Loucy (cell line): ENCODE data around the gene NBDY.
"Not testable (repeated sequence)": the region's sequence is repeated elsewhere in the genome, so short reads cannot be mapped to it uniquely, and the experiment has no call there.

ENCODE experiments used
- H2AFZ ChIP-seq: fragments of 200-600 bp; sonication (generic); 2 replicates; pipeline ENCODE4 v1.6.0; 2016; ENCODE audit warnings: antibody characterized with exemption, mild to moderate bottlenecking, low read length, moderate library complexity
- H3F3A ChIP-seq: fragments of 200-600 bp; 2 replicates; pipeline ENCODE4 v1.6.0; 2016; ENCODE audit warnings: antibody characterized with exemption, low read depth, mild to moderate bottlenecking
- H3K27me3 ChIP-seq: fragments of 200-600 bp; sonication (generic); 2 replicates; pipeline ENCODE4 v1.6.1; 2014; ENCODE audit warnings: low read length, mild to moderate bottlenecking; ENCODE audit not compliant: insufficient read depth, poor library complexity, severe bottlenecking
- H3K36me3 ChIP-seq: fragments of 200-600 bp; sonication (generic); 2 replicates; pipeline ENCODE4 v1.6.1; 2016; ENCODE audit warnings: low read length; ENCODE audit not compliant: insufficient read depth
- H3K4me1 ChIP-seq: fragments of 200-600 bp; sonication (generic); 2 replicates; pipeline ENCODE4 v1.5.1; 2014; ENCODE audit warnings: low read length, mild to moderate bottlenecking; ENCODE audit not compliant: insufficient read depth, poor library complexity, severe bottlenecking
- H3K4me2 ChIP-seq: fragments of 200-600 bp; sonication (generic); 2 replicates; pipeline ENCODE4 v1.6.0; 2014; ENCODE audit warnings: antibody characterized with exemption, low read length, low read depth, mild to moderate bottlenecking; ENCODE audit not compliant: poor library complexity, severe bottlenecking
- H3K4me3 ChIP-seq: fragments of 200-600 bp; sonication (generic); 2 replicates; pipeline ENCODE4 v1.5.1; 2014; ENCODE audit warnings: low read length, mild to moderate bottlenecking, mixed read lengths; ENCODE audit not compliant: poor library complexity, severe bottlenecking
- H3K79me2 ChIP-seq: fragments of 200-600 bp; sonication (generic); 2 replicates; pipeline ENCODE4 v1.6.1; 2014; ENCODE audit warnings: low read length; ENCODE audit not compliant: insufficient read depth
- H3K9ac ChIP-seq: fragments of 200-600 bp; sonication (generic); 2 replicates; pipeline ENCODE4 v1.6.0; 2014; ENCODE audit warnings: mild to moderate bottlenecking, low read depth, low read length, moderate library complexity; ENCODE audit not compliant: poor library complexity, severe bottlenecking
- H3K9me2 ChIP-seq: fragments of 200-600 bp; sonication (generic); replicated peaks from 2 replicates; pipeline ENCODE4 v1.6.1; 2016; ENCODE audit warnings: low read depth, low read length, mixed read lengths
- H3K9me3 ChIP-seq: fragments of 200-600 bp; sonication (generic); 2 replicates; pipeline ENCODE4 v1.6.1; 2014; ENCODE audit warnings: mild to moderate bottlenecking, antibody characterized with exemption, low read length, low read depth; ENCODE audit not compliant: insufficient read depth
- H4K20me1 ChIP-seq: fragments of 200-600 bp; sonication (generic); 2 replicates; pipeline ENCODE4 v1.6.0; 2014; ENCODE audit warnings: antibody characterized with exemption, low read length, mild to moderate bottlenecking; ENCODE audit not compliant: insufficient read depth, poor library complexity, severe bottlenecking

NBDY gene

GRCh38 chrX:56768120-56768660 lies 39.1 kb downstream of the NBDY start:
- not testable (repeated sequence) for H3K79me2 ChIP-seq

GRCh38 chrX:56772675-56773521 lies 43.9 kb downstream of the NBDY start:
- not testable (repeated sequence) for H3K36me3 ChIP-seq, H3K9ac ChIP-seq, H3K27me3 ChIP-seq, H3K4me3 ChIP-seq, H2AFZ ChIP-seq, H3K9me3 ChIP-seq, H3K4me2 ChIP-seq, H3K9me2 ChIP-seq, H3F3A ChIP-seq, H4K20me1 ChIP-seq, H3K4me1 ChIP-seq, H3K79me2 ChIP-seq

More at GRCh38 chrX:56768120-56768660, 39.1 kb downstream of the NBDY start:
- not testable (repeated sequence) for H3K9ac ChIP-seq, H3K4me2 ChIP-seq, H4K20me1 ChIP-seq, H3K36me3 ChIP-seq, H3K4me1 ChIP-seq, H3K4me3 ChIP-seq, H3K27me3 ChIP-seq, H2AFZ ChIP-seq, H3K9me2 ChIP-seq, H3F3A ChIP-seq, H3K9me3 ChIP-seq

GRCh38 chrX:56773522-56774060 lies 44.5 kb downstream of the NBDY start:
- H3K27me3 ChIP-seq, H4K20me1 ChIP-seq, H3K9me3 ChIP-seq, H3K4me1 ChIP-seq, H3K79me2 ChIP-seq, H3F3A ChIP-seq, H3K36me3 ChIP-seq, H2AFZ ChIP-seq, H3K9me2 ChIP-seq, H3K9ac ChIP-seq, H3K4me3 ChIP-seq, H3K4me2 ChIP-seq: not testable (repeated sequence)

GRCh38 chrX:56778099-56778923 lies 49.3 kb downstream of the NBDY start:
- H3K4me1 ChIP-seq, H3K9ac ChIP-seq, H3K4me3 ChIP-seq, H3K9me3 ChIP-seq, H2AFZ ChIP-seq, H3K36me3 ChIP-seq, H3F3A ChIP-seq, H3K79me2 ChIP-seq, H3K27me3 ChIP-seq, H3K9me2 ChIP-seq, H4K20me1 ChIP-seq, H3K4me2 ChIP-seq: not testable (repeated sequence)

- H3K27me3 ChIP-seq, H3K9ac ChIP-seq, H3K4me1 ChIP-seq, H3K36me3 ChIP-seq, H3K4me2 ChIP-seq, H4K20me1 ChIP-seq, H3K9me3 ChIP-seq, H3K4me3 ChIP-seq, H3F3A ChIP-seq, H2AFZ ChIP-seq, H3K79me2 ChIP-seq, H3K9me2 ChIP-seq: not testable (repeated sequence)
Measured at GRCh38 chrX:56778924-56779468, 50.0 kb downstream of the NBDY start.

GRCh38 chrX:56780681-56781649 lies 51.9 kb downstream of the NBDY start:
- H2AFZ ChIP-seq, H3K4me3 ChIP-seq, H4K20me1 ChIP-seq, H3K4me1 ChIP-seq, H3F3A ChIP-seq, H3K9ac ChIP-seq, H3K36me3 ChIP-seq, H3K27me3 ChIP-seq, H3K9me2 ChIP-seq, H3K9me3 ChIP-seq, H3K79me2 ChIP-seq, H3K4me2 ChIP-seq: not testable (repeated sequence)
